ENCODE measurements around the gene C1QBP.
A peak's percentile ranks its signal among the peaks of the same experiment; 100 is the strongest.
"Not testable (repeated sequence)": the region's sequence is repeated elsewhere in the genome, so short reads cannot be mapped to it uniquely, and the experiment has no call there.

C1QBP gene

GRCh38 chr17:5438716-5439445 lies at the start of gene C1QBP:
Gene C1QBP (minus strand): TSS chr17:5439155. CDS start chr17:5439073, 82 bp downstream.
- peak; percentile 97 to 99 (median 98) for DNase-seq

- DNase-seq: no peak
Measured at GRCh38 chr17:5488752-5489151, 49.8 kb upstream of the C1QBP start.

GRCh38 chr17:5486206-5487124 lies 47.5 kb upstream of the C1QBP start, which contains the start of gene MIS12:
Gene MIS12 (plus strand): TSS chr17:5486566. CDS start chr17:5488863, 2,297 bp downstream.
- peak; percentile 99 for DNase-seq

- DNase-seq: no peak
Measured at GRCh38 chr17:5485270-5486205, 46.6 kb upstream of the C1QBP start, which contains the start of gene DERL2. Gene DERL2 (minus strand): TSS chr17:5486178. CDS start chr17:5486161, 17 bp downstream.

GRCh38 chr17:5481451-5481850 lies 42.5 kb upstream of the C1QBP start:
- no peak for DNase-seq

- no peak for DNase-seq
Measured at GRCh38 chr17:5480962-5481361, 42.0 kb upstream of the C1QBP start.

- DNase-seq: no peak
Measured at GRCh38 chr17:5478992-5479391, 40.0 kb upstream of the C1QBP start.

GRCh38 chr17:5473906-5474305 lies 35.0 kb upstream of the C1QBP start:
- DNase-seq: no peak

GRCh38 chr17:5472511-5472910 lies 33.6 kb upstream of the C1QBP start:
- no peak for DNase-seq

- peak in 2 of 3 donors; percentile 23 to 26 for DNase-seq
Measured at GRCh38 chr17:5468075-5468473, 29.1 kb upstream of the C1QBP start.

GRCh38 chr17:5467416-5467815 lies 28.5 kb upstream of the C1QBP start:
- DNase-seq: no peak

- no peak for DNase-seq
Measured at GRCh38 chr17:5466295-5466694, 27.3 kb upstream of the C1QBP start.

- no peak for DNase-seq
Measured at GRCh38 chr17:5464717-5465507, 26.0 kb upstream of the C1QBP start.

GRCh38 chr17:5446786-5447185 lies 7.8 kb upstream of the C1QBP start:
- DNase-seq: no peak

GRCh38 chr17:5444209-5444608 lies 5.3 kb upstream of the C1QBP start:
- no peak for DNase-seq

- no peak for DNase-seq
Measured at GRCh38 chr17:5443728-5444127, 4.8 kb upstream of the C1QBP start.

GRCh38 chr17:5439446-5439764 lies 450 bp upstream of the C1QBP start:
- DNase-seq: peak in 1 of 3 donors; percentile 0

GRCh38 chr17:5437721-5438317 lies 1.1 kb downstream of the C1QBP start:
- no peak for DNase-seq

GRCh38 chr17:5435781-5436315 lies 3.1 kb downstream of the C1QBP start:
- not testable (repeated sequence) for DNase-seq

- no peak for DNase-seq
Measured at GRCh38 chr17:5434984-5435383, 4.0 kb downstream of the C1QBP start.

GRCh38 chr17:5431949-5432556 lies 6.9 kb downstream of the C1QBP start:
- DNase-seq: no peak
